Measurements from ENCODE around the gene KLHL29. TPM values are rescaled to one million over a fixed set of nuclear protein-coding genes. Genes with fewer than 3 reads are reported as not detected.

The KLHL29 gene
- total RNA-seq, 4 donors from 2014 or later, result 4.8 to 17.0 (median 10.5) TPM

DNA sequence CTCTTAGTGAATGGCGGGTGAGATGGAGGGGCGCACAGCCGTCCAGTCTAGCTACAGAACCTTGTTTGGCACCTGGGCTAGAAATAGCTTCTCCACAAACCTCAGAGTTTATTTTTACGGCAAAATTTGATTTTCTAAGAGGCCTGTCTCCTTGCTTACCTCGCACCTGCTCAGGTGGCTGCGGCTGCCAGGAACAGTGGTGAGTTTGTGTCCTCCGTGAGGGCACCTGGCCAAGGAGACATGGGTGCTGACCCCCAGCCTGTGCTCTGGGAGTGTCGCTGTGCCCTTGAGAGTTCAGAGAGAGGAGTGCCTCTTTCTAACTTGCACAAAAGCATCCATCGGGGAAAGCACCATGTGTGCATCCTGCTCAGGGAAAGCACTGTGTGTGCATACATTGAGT, 97.2 kb downstream of the KLHL29 start:
- no peaks in the 10 kb centered on the region for H3K9me3 ChIP-seq
- H3K4me3 ChIP-seq, result no peak overlapping the region
- TF ChIP-seq, protein P1, sequence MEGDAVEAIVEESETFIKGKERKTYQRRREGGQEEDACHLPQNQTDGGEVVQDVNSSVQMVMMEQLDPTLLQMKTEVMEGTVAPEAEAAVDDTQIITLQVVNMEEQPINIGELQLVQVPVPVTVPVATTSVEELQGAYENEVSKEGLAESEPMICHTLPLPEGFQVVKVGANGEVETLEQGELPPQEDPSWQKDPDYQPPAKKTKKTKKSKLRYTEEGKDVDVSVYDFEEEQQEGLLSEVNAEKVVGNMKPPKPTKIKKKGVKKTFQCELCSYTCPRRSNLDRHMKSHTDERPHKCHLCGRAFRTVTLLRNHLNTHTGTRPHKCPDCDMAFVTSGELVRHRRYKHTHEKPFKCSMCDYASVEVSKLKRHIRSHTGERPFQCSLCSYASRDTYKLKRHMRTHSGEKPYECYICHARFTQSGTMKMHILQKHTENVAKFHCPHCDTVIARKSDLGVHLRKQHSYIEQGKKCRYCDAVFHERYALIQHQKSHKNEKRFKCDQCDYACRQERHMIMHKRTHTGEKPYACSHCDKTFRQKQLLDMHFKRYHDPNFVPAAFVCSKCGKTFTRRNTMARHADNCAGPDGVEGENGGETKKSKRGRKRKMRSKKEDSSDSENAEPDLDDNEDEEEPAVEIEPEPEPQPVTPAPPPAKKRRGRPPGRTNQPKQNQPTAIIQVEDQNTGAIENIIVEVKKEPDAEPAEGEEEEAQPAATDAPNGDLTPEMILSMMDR (IDR thresholded peaks at IDR 0.05), result no peak
- no peak for TF ChIP-seq POLR2A (IDR thresholded peaks at IDR 0.05)
- no peaks in the 10 kb centered on the region for H3K27me3 ChIP-seq
- intact Hi-C loops (cut with DNase I; ENCODE audit: low total_unique reads), result no loop called here
- H3K4me1 ChIP-seq, result peaks cover 0 to 7% of the 10 kb centered on the region in 2 donors
- no peaks in the 10 kb centered on the region for H3K36me3 ChIP-seq
- no peak for DNase-seq
- H3K27ac ChIP-seq, result peak overlapping the region; percentile 1 to 74

DNA sequence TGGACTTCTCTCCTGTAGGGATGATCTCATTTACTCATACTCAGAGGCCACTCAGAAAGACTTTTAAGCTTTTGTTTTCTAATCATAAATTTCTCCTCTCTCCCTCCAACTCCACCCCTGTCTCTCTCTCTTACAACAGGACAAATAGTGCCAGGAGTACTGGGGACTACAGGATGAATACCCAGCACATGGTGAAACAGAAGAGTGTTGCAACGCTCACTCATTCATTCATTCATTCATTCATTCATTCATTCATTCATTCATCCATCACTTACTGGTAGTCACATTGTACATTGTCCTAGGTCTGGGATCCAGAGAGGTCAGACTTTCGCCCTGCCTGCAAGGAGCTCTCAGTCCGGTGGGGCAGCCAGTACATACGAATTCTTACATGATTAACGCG, 97.6 kb downstream of the KLHL29 start:
- Histone ChIP-seq H3K9me3 (no peaks in the 10 kb centered on the region), H3K36me3 (no peaks in the 10 kb centered on the region), H3K27me3 (no peaks in the 10 kb centered on the region), H3K4me3 (no peak overlapping the region), H3K4me1 (peaks cover 0 to 7% of the 10 kb centered on the region in 2 donors), H3K27ac (no peak overlapping the region)
- DNase-seq, result no peak
- no peak for TF ChIP-seq POLR2A (IDR thresholded peaks at IDR 0.05)
- TF ChIP-seq, protein P1 (IDR thresholded peaks at IDR 0.05), result no peak
- intact Hi-C loops (cut with DNase I; ENCODE audit: low total_unique reads), result no loop called here

DNA sequence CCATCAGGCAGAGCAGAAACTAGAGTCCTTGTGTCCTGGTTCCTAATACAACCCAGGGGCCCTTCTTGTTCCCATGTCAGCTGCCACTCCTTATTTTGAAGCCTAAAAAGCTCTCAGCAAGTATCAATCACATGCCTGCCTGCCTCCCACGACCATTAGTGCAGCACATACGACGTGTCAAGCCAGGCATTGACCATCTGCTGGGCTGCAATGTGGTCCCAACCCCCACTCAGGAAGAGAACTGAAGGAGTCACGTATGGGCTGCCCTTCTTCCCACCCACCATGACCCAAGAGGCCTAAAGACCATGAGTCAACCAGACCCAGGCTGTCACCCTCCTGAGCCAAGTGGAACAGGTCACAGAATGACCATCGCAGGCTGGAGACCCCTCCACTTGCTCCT, 98.8 kb downstream of the KLHL29 start:
- H3K27me3 ChIP-seq, result no peaks in the 10 kb centered on the region
- no peak for TF ChIP-seq POLR2A (IDR thresholded peaks at IDR 0.05)
- TF ChIP-seq, protein P1 (IDR thresholded peaks at IDR 0.05), result no peak
- peaks cover 0 to 7% of the 10 kb centered on the region in 2 donors for H3K4me1 ChIP-seq
- no peak for DNase-seq
- no peak overlapping the region for H3K27ac ChIP-seq
- H3K9me3 ChIP-seq, result no peaks in the 10 kb centered on the region
- H3K4me3 ChIP-seq, result no peak overlapping the region
- no peaks in the 10 kb centered on the region for H3K36me3 ChIP-seq
- intact Hi-C loops (cut with DNase I; ENCODE audit: low total_unique reads), result no loop called here

DNA sequence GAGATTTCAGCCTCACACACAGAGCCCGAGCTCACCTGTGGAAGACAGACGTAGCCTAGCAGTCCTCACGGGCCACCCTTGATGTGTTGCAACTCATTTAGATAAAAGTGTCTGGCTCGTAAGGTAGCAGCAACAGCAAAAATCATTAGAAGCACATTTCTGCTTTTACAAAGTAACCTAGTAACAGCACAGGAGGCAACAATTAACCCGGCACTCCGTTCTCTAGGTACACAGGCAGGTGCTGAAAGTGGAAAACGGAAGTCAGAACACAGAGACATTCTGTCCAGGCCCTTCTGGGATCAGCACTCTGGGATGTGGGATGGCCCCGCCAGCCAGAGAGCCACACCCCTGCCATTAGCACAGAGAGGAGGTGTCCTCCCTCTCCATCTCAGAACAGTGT, 99.3 kb downstream of the KLHL29 start:
- H3K27ac ChIP-seq, result no peak overlapping the region
- H3K9me3 ChIP-seq, result no peaks in the 10 kb centered on the region
- H3K4me3 ChIP-seq, result no peak overlapping the region
- no peaks in the 10 kb centered on the region for H3K36me3 ChIP-seq
- no peaks in the 10 kb centered on the region for H3K27me3 ChIP-seq
- DNase-seq, result no peak
- peaks cover 0 to 7% of the 10 kb centered on the region in 2 donors for H3K4me1 ChIP-seq
- intact Hi-C loops (cut with DNase I; ENCODE audit: low total_unique reads), result no loop called here
- TF ChIP-seq POLR2A (IDR thresholded peaks at IDR 0.05), result no peak
- TF ChIP-seq, protein P1 (IDR thresholded peaks at IDR 0.05), result no peak

DNA sequence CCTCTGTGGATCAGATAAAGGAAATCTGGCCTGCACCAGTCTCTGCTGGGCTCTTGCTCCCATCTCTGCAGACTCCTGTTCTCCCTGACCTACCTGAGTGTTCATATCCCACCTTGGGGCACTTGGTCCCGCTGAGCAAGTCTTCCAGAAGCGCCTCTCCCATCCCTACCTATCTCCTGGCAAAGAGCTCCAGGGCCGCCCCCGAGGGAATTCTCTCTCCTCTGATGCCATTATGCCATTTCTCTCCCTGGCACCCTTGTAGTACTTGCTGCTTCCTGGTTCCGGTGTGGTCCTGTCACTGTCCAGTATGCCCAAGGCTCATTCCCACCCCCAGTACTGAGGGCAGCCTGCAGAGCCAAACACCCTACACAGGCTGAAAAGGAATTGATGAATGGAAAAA, 99.8 kb downstream of the KLHL29 start:
- no peak overlapping the region for H3K4me3 ChIP-seq
- no peak overlapping the region for H3K27ac ChIP-seq
- TF ChIP-seq POLR2A (IDR thresholded peaks at IDR 0.05), result no peak
- TF ChIP-seq, protein P1 (IDR thresholded peaks at IDR 0.05), result no peak
- H3K4me1 ChIP-seq, result peaks cover 0 to 7% of the 10 kb centered on the region in 2 donors
- DNase-seq, result no peak
- no peaks in the 10 kb centered on the region for H3K9me3 ChIP-seq
- no peaks in the 10 kb centered on the region for H3K27me3 ChIP-seq
- no peaks in the 10 kb centered on the region for H3K36me3 ChIP-seq
- intact Hi-C loops (cut with DNase I; ENCODE audit: low total_unique reads), result no loop called here
